ENCODE measurements around the gene KIF5C. TPM values are rescaled to one million over a fixed set of nuclear protein-coding genes. Genes with fewer than 3 reads are reported as not detected.
"Not testable (repeated sequence)": the region's sequence is repeated elsewhere in the genome, so short reads cannot be mapped to it uniquely, and the experiment has no call there.

The KIF5C gene
- total and polyA plus RNA-seq, 2 donors: 0.19 to 1.4 TPM

- Histone ChIP-seq H3K36me3 (ENCODE audit: control insufficient read depth in 2 of 2, insufficient read depth in 2 of 2, low read length in 1 of 2) (no peaks in the 10 kb centered on the region), H3K4me1 (ENCODE audit: control insufficient read depth in 2 of 2, insufficient read depth in 2 of 2, low read length in 2 of 2) (no peaks in the 10 kb centered on the region), H3K27ac (ENCODE audit: low read depth in 1 of 2, low read length in 1 of 2) (no peak overlapping the region), H3K27me3 (ENCODE audit: control insufficient read depth in 2 of 2, insufficient read depth in 1 of 2, low read length in 1 of 2) (no peaks in the 10 kb centered on the region), H3K9me3 (ENCODE audit: control insufficient read depth in 2 of 2, insufficient read depth in 1 of 2, low read length in 1 of 2) (no peaks in the 10 kb centered on the region), H3K4me3 (ENCODE audit: low read length in 2 of 2) (no peak overlapping the region)
- no peak for DNase-seq (ENCODE audit: low read depth in 6 of 9, low spot score in 9 of 9)
- WGBS: 93% methylated on average over 7 of the region's 7 CpGs
Measured at GRCh38 chr2:148969659-148970061, 94.6 kb downstream of the KIF5C start.

DNA sequence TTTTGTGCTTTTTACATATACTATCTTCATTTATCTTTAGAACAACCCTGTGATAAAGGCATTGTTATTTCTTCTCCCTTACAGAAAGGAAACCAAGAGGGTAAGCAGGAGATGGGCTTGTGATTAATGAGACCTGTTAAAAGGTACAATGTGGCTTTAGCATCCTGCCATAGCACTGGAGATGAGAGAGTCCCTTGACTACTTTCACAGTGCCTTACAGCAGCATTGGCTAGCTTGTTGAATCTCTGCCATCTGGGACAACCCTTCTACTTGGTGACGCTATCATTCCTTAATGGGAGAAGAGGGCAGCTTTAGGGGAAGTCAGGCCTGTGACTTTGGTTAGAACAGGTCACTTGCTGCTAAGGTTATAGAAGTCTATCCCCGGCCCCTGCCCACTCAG lies 95.4 kb downstream of the KIF5C start:
- no peaks in the 10 kb centered on the region for H3K9me3 ChIP-seq (ENCODE audit: control insufficient read depth in 2 of 2, insufficient read depth in 1 of 2, low read length in 1 of 2)
- no peaks in the 10 kb centered on the region for H3K4me1 ChIP-seq (ENCODE audit: control insufficient read depth in 2 of 2, insufficient read depth in 2 of 2, low read length in 2 of 2)
- DNase-seq (ENCODE audit: low read depth in 6 of 9, low spot score in 9 of 9): no peak
- no peak overlapping the region for H3K27ac ChIP-seq (ENCODE audit: low read depth in 1 of 2, low read length in 1 of 2)
- WGBS: 94% methylated on average over 2 of the region's 2 CpGs
- H3K36me3 ChIP-seq (ENCODE audit: control insufficient read depth in 2 of 2, insufficient read depth in 2 of 2, low read length in 1 of 2): no peaks in the 10 kb centered on the region
- no peaks in the 10 kb centered on the region for H3K27me3 ChIP-seq (ENCODE audit: control insufficient read depth in 2 of 2, insufficient read depth in 1 of 2, low read length in 1 of 2)
- no peak overlapping the region for H3K4me3 ChIP-seq (ENCODE audit: low read length in 2 of 2)

DNA sequence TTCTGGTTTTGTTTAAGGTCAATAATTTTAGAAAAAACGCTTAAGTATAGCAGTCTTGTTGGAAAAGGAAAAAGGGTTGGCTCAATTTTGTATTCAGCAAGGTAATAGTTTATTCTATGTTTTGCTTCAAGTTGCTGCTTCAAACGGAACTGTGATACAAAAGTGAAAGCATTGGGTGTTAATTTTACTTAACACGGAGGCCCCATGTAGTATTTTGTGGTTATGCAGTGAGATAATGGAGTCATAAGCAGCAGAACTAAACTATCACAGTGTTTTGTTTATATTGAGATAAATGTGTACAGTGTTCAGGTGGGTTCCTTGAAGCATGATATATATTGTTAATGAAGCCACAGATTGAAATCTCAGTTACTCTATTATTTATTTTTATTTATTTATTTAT lies 96.5 kb downstream of the KIF5C start:
- no peak overlapping the region for H3K4me3 ChIP-seq (ENCODE audit: low read length in 2 of 2)
- H3K27me3 ChIP-seq (ENCODE audit: control insufficient read depth in 2 of 2, insufficient read depth in 1 of 2, low read length in 1 of 2): no peaks in the 10 kb centered on the region
- no peaks in the 10 kb centered on the region for H3K9me3 ChIP-seq (ENCODE audit: control insufficient read depth in 2 of 2, insufficient read depth in 1 of 2, low read length in 1 of 2)
- no peaks in the 10 kb centered on the region for H3K4me1 ChIP-seq (ENCODE audit: control insufficient read depth in 2 of 2, insufficient read depth in 2 of 2, low read length in 2 of 2)
- DNase-seq (ENCODE audit: low read depth in 6 of 9, low spot score in 9 of 9): no peak
- no peak overlapping the region for H3K27ac ChIP-seq (ENCODE audit: low read depth in 1 of 2, low read length in 1 of 2)
- H3K36me3 ChIP-seq (ENCODE audit: control insufficient read depth in 2 of 2, insufficient read depth in 2 of 2, low read length in 1 of 2): no peaks in the 10 kb centered on the region
- 59% methylated on average over 3 of the region's 3 CpGs for WGBS

DNA sequence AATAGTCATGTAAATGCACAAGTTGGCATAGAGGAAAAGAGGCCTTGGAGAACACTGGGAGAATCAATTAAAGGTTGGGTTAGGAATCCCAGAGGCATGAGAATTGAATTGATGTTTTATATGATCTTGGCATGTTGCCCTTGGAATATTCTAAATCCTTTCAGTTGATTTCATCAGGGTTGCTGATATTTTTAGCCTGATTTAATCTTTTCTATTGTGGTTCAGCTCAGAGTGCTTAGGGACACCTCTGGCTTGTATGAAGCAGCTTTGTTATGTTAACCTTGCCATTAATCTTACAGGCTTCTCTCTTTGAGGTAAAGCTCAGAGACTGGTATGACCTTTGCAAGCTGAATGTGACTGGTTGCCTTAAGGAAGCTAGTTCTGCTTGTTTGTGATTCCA lies 99.1 kb downstream of the KIF5C start:
- no peaks in the 10 kb centered on the region for H3K27me3 ChIP-seq (ENCODE audit: control insufficient read depth in 2 of 2, insufficient read depth in 1 of 2, low read length in 1 of 2)
- no peak overlapping the region for H3K4me3 ChIP-seq (ENCODE audit: low read length in 2 of 2)
- H3K9me3 ChIP-seq (ENCODE audit: control insufficient read depth in 2 of 2, insufficient read depth in 1 of 2, low read length in 1 of 2): no peaks in the 10 kb centered on the region
- DNase-seq (ENCODE audit: low read depth in 6 of 9, low spot score in 9 of 9): no peak
- no peaks in the 10 kb centered on the region for H3K36me3 ChIP-seq (ENCODE audit: control insufficient read depth in 2 of 2, insufficient read depth in 2 of 2, low read length in 1 of 2)
- no peak overlapping the region for H3K27ac ChIP-seq (ENCODE audit: low read depth in 1 of 2, low read length in 1 of 2)
- H3K4me1 ChIP-seq (ENCODE audit: control insufficient read depth in 2 of 2, insufficient read depth in 2 of 2, low read length in 2 of 2): no peaks in the 10 kb centered on the region

DNA sequence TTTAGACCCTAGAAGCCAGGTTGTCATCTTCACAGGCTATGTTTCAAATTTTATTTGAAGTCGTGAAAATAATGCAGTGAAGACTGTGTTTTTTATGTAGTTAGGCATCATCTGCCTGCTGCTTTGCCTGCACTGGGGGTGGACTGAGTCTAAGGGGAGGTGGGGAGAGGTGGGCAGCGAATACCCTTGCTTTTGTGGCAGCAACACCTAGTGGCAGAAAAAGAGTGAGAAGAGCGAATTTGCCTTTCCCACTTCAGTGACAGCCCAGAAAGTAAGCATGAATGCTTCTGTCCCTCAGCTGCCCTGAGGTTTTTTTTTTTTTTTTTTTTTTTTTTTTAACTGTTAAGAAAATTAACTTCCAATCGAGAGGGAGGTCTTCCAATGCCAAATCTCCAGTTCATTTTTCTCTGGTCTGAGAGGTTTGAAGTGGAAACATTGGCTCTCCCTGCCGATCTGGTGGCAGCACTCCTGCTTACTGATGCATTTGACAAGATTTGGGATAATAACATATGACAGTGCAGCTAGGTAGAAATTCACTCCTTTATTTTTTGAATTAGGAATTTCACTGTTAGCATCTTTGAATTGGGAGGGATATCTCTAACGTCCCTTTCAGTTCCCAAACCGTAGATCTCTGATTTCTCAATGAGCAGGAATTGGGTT lies 103.1 kb downstream of the KIF5C start:
- H3K9me3 ChIP-seq (ENCODE audit: control insufficient read depth in 2 of 2, insufficient read depth in 1 of 2, low read length in 1 of 2): no peaks in the 10 kb centered on the region
- WGBS: 91% methylated on average over 7 of the region's 7 CpGs
- no peaks in the 10 kb centered on the region for H3K27me3 ChIP-seq (ENCODE audit: control insufficient read depth in 2 of 2, insufficient read depth in 1 of 2, low read length in 1 of 2)
- H3K4me1 ChIP-seq (ENCODE audit: control insufficient read depth in 2 of 2, insufficient read depth in 2 of 2, low read length in 2 of 2): no peaks in the 10 kb centered on the region
- no peak overlapping the region for H3K27ac ChIP-seq (ENCODE audit: low read depth in 1 of 2, low read length in 1 of 2)
- no peaks in the 10 kb centered on the region for H3K36me3 ChIP-seq (ENCODE audit: control insufficient read depth in 2 of 2, insufficient read depth in 2 of 2, low read length in 1 of 2)
- H3K4me3 ChIP-seq (ENCODE audit: low read length in 2 of 2): no peak overlapping the region
- DNase-seq (ENCODE audit: low read depth in 6 of 9, low spot score in 9 of 9): no peak

DNA sequence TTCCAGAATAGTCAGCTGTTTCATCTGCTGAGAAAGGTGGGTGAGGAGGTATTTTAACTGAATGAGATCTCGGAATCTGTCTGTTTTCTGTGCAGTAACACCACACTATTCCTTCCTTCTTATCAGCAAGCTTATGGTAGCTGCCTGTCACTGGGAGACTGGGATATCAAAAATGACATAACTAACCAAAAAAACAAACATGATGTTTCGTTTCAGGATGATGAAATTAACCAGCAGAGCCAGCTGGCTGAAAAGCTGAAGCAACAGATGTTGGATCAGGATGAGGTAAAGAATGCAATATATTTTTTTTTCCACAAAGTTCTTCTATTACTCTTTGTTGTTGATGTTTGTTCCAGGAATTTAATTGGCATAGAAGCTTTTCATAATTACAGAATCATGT lies 103.7 kb downstream of the KIF5C start:
- no peaks in the 10 kb centered on the region for H3K27me3 ChIP-seq (ENCODE audit: control insufficient read depth in 2 of 2, insufficient read depth in 1 of 2, low read length in 1 of 2)
- no peaks in the 10 kb centered on the region for H3K36me3 ChIP-seq (ENCODE audit: control insufficient read depth in 2 of 2, insufficient read depth in 2 of 2, low read length in 1 of 2)
- WGBS: 79% methylated on average over 2 of the region's 2 CpGs
- H3K27ac ChIP-seq (ENCODE audit: low read depth in 1 of 2, low read length in 1 of 2): no peak overlapping the region
- H3K4me3 ChIP-seq (ENCODE audit: low read length in 2 of 2): no peak overlapping the region
- no peak for DNase-seq (ENCODE audit: low read depth in 6 of 9, low spot score in 9 of 9)
- no peaks in the 10 kb centered on the region for H3K4me1 ChIP-seq (ENCODE audit: control insufficient read depth in 2 of 2, insufficient read depth in 2 of 2, low read length in 2 of 2)
- H3K9me3 ChIP-seq (ENCODE audit: control insufficient read depth in 2 of 2, insufficient read depth in 1 of 2, low read length in 1 of 2): no peaks in the 10 kb centered on the region

GRCh38 chr2:148979164-148979918 lies 104.3 kb downstream of the KIF5C start:
- WGBS: 95% methylated on average over 6 of the region's 6 CpGs
- H3K27ac ChIP-seq (ENCODE audit: low read depth in 1 of 2, low read length in 1 of 2): no peak overlapping the region
- H3K9me3 ChIP-seq (ENCODE audit: control insufficient read depth in 2 of 2, insufficient read depth in 1 of 2, low read length in 1 of 2): no peaks in the 10 kb centered on the region
- no peaks in the 10 kb centered on the region for H3K27me3 ChIP-seq (ENCODE audit: control insufficient read depth in 2 of 2, insufficient read depth in 1 of 2, low read length in 1 of 2)
- H3K4me3 ChIP-seq (ENCODE audit: low read length in 2 of 2): no peak overlapping the region
- no peaks in the 10 kb centered on the region for H3K36me3 ChIP-seq (ENCODE audit: control insufficient read depth in 2 of 2, insufficient read depth in 2 of 2, low read length in 1 of 2)
- no peak for DNase-seq (ENCODE audit: low read depth in 6 of 9, low spot score in 9 of 9)
- no peaks in the 10 kb centered on the region for H3K4me1 ChIP-seq (ENCODE audit: control insufficient read depth in 2 of 2, insufficient read depth in 2 of 2, low read length in 2 of 2)

GRCh38 chr2:148979919-148980277 lies 104.9 kb downstream of the KIF5C start:
- H3K27me3 ChIP-seq (ENCODE audit: control insufficient read depth in 2 of 2, insufficient read depth in 1 of 2, low read length in 1 of 2): no peaks in the 10 kb centered on the region
- WGBS: 58% methylated on average over 4 of the region's 4 CpGs

GRCh38 chr2:148980496-148980895 lies 105.5 kb downstream of the KIF5C start:
- not testable (repeated sequence) for DNase-seq (ENCODE audit: low read depth in 6 of 9, low spot score in 9 of 9); H3K4me3 ChIP-seq (ENCODE audit: low read length in 2 of 2); H3K9me3 ChIP-seq (ENCODE audit: control insufficient read depth in 2 of 2, insufficient read depth in 1 of 2, low read length in 1 of 2); H3K4me1 ChIP-seq (ENCODE audit: control insufficient read depth in 2 of 2, insufficient read depth in 2 of 2, low read length in 2 of 2); H3K36me3 ChIP-seq (ENCODE audit: control insufficient read depth in 2 of 2, insufficient read depth in 2 of 2, low read length in 1 of 2); H3K27ac ChIP-seq (ENCODE audit: low read depth in 1 of 2, low read length in 1 of 2); H3K27me3 ChIP-seq (ENCODE audit: control insufficient read depth in 2 of 2, insufficient read depth in 1 of 2, low read length in 1 of 2)
- 90% methylated on average over 3 of the region's 3 CpGs for WGBS

More at GRCh38 chr2:148979919-148980277, 104.9 kb downstream of the KIF5C start:
- H3K27ac ChIP-seq (ENCODE audit: low read depth in 1 of 2, low read length in 1 of 2): no peak overlapping the region
- H3K9me3 ChIP-seq (ENCODE audit: control insufficient read depth in 2 of 2, insufficient read depth in 1 of 2, low read length in 1 of 2): no peaks in the 10 kb centered on the region
- no peak overlapping the region for H3K4me3 ChIP-seq (ENCODE audit: low read length in 2 of 2)
- H3K4me1 ChIP-seq (ENCODE audit: control insufficient read depth in 2 of 2, insufficient read depth in 2 of 2, low read length in 2 of 2): no peaks in the 10 kb centered on the region
- no peak for DNase-seq (ENCODE audit: low read depth in 6 of 9, low spot score in 9 of 9)
- H3K36me3 ChIP-seq (ENCODE audit: control insufficient read depth in 2 of 2, insufficient read depth in 2 of 2, low read length in 1 of 2): no peaks in the 10 kb centered on the region
